ENCODE data around the gene NFRKB.
"Not testable (repeated sequence)": the region's sequence is repeated elsewhere in the genome, so short reads cannot be mapped to it uniquely, and the experiment has no call there.

DNA sequence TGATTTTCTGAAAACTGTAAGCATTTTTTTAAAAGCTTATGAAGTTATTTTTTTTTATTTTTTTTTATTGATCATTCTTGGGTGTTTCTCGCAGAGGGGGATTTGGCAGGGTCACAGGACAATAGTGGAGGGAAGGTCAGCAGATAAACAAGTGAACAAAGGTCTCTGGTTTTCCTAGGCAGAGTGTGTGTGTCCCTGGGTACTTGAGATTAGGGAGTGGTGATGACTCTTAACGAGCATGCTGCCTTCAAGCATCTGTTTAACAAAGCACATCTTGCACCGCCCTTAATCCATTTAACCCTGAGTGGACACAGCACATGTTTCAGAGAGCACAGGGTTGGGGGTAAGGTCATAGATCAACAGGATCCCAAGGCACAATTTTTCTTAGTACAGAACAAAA, 48.0 kb downstream of the NFRKB start:
- TF ChIP-seq EZH2phosphoT487 (IDR thresholded peaks at IDR 0.05; ENCODE audit: low read depth), result not testable (repeated sequence)
- TF ChIP-seq, protein P1, sequence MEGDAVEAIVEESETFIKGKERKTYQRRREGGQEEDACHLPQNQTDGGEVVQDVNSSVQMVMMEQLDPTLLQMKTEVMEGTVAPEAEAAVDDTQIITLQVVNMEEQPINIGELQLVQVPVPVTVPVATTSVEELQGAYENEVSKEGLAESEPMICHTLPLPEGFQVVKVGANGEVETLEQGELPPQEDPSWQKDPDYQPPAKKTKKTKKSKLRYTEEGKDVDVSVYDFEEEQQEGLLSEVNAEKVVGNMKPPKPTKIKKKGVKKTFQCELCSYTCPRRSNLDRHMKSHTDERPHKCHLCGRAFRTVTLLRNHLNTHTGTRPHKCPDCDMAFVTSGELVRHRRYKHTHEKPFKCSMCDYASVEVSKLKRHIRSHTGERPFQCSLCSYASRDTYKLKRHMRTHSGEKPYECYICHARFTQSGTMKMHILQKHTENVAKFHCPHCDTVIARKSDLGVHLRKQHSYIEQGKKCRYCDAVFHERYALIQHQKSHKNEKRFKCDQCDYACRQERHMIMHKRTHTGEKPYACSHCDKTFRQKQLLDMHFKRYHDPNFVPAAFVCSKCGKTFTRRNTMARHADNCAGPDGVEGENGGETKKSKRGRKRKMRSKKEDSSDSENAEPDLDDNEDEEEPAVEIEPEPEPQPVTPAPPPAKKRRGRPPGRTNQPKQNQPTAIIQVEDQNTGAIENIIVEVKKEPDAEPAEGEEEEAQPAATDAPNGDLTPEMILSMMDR (IDR thresholded peaks at IDR 0.05; ENCODE audit: low read depth, low read length), result not testable (repeated sequence)
